ENCODE results near the gene EXOSC10.

DNA sequence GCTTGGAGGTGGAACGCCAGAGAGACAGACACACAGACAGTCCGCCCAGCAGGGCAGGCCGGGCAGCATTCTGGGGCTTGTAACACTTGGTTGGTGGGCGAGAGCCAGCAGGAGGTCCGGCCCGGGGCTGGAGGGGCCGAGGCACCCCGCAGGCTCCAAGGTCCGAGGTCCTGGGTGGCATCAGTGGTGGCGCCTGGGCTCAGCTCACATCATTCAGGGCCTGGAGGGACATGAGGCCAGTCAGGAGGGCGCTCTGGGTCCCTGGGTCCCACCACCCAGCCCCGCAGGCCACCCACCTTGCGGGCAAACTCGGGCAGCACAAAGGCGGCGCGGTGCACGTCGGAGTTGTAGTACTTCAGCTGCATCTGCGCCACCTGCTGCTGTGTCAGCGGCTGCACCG is 45.0 kb downstream of the EXOSC10 start:
- TF ChIP-seq, protein P1, sequence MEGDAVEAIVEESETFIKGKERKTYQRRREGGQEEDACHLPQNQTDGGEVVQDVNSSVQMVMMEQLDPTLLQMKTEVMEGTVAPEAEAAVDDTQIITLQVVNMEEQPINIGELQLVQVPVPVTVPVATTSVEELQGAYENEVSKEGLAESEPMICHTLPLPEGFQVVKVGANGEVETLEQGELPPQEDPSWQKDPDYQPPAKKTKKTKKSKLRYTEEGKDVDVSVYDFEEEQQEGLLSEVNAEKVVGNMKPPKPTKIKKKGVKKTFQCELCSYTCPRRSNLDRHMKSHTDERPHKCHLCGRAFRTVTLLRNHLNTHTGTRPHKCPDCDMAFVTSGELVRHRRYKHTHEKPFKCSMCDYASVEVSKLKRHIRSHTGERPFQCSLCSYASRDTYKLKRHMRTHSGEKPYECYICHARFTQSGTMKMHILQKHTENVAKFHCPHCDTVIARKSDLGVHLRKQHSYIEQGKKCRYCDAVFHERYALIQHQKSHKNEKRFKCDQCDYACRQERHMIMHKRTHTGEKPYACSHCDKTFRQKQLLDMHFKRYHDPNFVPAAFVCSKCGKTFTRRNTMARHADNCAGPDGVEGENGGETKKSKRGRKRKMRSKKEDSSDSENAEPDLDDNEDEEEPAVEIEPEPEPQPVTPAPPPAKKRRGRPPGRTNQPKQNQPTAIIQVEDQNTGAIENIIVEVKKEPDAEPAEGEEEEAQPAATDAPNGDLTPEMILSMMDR (IDR thresholded peaks at IDR 0.05) = no peak
- no peak for TF ChIP-seq POLR2A (IDR thresholded peaks at IDR 0.05)

Measured in uterus (tissue), 2 donors.